Superior temporal gyrus (tissue), 1 donor: ENCODE data around the gene DMRTC1.
"Not testable (repeated sequence)": the region's sequence is repeated elsewhere in the genome, so short reads cannot be mapped to it uniquely, and the experiment has no call there.

Source experiments
- DNase-seq: peaks from one replicate; pipeline ENCODE4 v3.0.0-alpha.2; 2016; ENCODE audit errors: extremely low spot score

Gene DMRTC1

GRCh38 chrX:72943819-72944169 is at the start of gene DMRTC1:
TSS of gene DMRTC1 (minus strand) at chrX:72943837. CDS start at chrX:72875694, 68,143 bp downstream.
- not testable (repeated sequence) for DNase-seq

DNA sequence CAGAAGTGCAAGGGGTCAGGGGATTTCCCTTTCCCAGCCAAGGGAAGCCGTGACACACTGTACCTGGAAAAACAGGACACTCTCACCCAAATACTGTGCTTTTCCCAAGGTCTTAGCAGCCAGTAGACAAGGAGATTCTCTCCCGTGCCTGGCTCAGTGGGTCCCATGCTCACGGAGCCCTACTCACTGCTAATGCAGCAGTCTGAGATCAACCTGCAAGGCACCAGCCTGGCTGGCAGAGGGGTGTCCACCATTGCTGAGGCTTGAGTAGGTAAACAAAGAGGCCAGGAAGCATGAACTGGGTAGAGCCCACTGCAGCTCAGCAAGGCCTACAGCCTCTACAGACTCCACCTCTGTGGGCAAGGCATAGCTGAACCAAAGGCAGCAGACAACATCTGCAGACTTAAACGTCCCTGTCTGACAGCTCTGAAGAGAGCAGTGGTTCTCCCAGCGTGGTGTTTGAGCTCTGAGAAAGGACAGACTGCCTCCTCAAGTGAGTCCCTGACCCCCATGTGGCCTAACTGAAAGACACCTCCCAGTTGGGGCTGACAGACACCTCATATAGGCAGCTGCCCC is 37.3 kb upstream of the DMRTC1 start:
- not testable (repeated sequence) for DNase-seq

DNA sequence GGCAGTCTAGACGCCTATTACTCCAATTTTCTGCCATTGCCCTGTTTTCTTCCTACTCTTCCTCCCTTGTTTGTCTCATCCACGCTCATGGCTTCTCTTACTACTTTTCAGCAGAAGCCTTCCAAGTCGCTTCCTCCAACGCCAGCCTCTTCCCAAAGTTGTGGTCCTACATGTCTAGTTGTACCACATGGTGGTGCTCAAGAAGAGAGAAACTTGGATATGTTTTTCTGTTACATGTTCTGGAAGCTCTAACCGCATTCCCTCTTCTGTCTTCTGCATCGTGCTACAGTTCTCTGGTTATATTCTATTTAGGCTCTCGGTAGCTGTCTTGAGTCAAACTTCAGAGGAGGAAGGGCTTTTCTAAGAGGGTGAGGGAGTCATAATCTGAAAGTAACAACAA is 31.2 kb upstream of the DMRTC1 start:
- not testable (repeated sequence) for DNase-seq

- not testable (repeated sequence) for DNase-seq
Measured at GRCh38 chrX:72971859-72972258, 28.2 kb upstream of the DMRTC1 start.

- DNase-seq, result not testable (repeated sequence)
Measured at GRCh38 chrX:72959971-72960370, 16.3 kb upstream of the DMRTC1 start.

- not testable (repeated sequence) for DNase-seq
Measured at GRCh38 chrX:72943035-72943818, 410 bp downstream of the DMRTC1 start.

- not testable (repeated sequence) for DNase-seq
Measured at GRCh38 chrX:72942272-72942671, 1.4 kb downstream of the DMRTC1 start.

DNA sequence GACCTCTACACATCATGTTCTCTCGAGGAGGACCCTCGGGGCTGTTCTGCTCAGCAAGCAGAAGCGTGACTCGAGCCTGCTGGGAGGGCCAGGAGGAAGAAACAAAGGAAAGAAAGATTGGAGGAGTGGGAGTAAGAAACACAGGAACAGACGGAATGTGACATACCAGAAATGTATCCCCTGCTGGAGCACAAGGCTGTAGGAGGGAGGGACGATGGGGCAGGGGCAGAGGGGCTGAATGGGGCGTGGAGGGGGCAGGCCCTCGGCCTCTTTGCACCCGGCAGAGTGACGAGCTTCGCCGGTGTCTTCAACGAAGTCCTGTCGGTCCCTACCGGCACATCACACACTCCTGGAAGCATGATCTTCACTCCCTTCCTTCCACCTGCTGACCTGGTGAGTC is 5.7 kb downstream of the DMRTC1 start, which contains the start of gene FAM236A:
Gene FAM236A (plus strand): TSS at position 301 of the 400 bp plus-strand sequence. CDS start 57 bp downstream, at position 358.
- DNase-seq, result not testable (repeated sequence)

DNA sequence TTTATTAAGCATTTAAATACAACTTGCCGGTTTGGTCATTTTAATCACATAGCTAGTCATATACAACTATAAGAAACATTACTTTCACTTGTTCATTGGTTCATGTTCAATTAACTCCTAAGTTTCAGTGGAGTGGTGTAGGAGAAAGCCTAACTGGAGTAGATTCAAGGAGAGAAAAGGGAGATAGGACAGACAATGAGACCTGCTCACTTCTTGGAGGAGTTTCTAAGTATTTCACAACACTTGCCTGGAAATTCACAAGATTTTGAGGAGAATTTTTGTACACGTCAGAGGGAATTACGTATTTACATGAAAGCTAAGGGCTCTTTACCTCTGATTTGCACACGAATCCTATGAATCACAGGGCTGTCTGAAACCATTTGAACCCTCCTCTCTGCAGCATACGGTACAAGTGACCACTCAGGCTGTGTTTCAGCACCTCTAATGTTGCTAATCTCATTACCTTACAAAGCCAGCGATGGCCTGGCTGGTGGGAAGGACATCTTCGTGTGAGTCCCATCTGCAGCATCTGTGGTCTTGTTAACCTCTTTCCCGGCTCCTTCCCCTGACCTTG is 6.7 kb downstream of the DMRTC1 start:
- DNase-seq, result not testable (repeated sequence)

DNA sequence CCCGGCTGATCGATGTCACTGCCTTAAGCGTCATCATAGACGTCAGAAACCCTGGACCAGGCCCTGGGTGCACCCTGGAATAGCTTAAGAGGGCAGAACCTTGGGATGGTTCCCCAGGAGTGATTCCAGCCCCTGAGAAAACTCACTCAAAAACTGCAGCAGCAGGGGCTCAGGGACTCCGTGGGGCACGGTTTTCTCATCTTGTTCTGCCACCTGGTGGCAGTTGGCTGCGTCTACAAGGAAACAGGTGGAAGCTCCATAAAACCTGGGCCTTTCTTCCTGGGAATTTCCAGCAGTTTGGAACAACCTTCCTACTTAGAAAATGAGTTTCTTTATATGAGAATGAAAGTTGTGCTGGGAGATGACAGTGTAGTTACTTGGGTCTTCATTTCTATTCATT is 7.2 kb downstream of the DMRTC1 start:
- not testable (repeated sequence) for DNase-seq

DNA sequence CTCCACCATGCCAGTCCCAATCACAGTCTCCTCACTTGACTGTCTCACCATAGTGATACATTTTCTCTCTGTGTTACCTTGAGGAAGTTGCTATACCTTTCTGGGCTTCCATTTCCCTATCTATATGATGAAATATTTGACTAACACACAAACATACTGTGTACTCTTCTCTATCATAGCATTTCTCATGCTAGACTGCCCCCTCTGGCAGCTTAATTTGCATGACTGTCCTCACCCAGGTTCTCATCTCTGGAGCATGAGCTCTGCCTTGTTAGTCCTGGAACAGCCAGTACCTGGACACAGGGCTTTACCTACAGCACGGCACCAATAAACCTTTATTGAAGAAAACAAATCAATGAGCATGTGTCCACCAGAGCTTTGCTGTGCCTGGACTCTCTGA is 11.4 kb downstream of the DMRTC1 start:
- not testable (repeated sequence) for DNase-seq

- not testable (repeated sequence) for DNase-seq
Measured at GRCh38 chrX:72916096-72916495, 27.5 kb downstream of the DMRTC1 start.

DNA sequence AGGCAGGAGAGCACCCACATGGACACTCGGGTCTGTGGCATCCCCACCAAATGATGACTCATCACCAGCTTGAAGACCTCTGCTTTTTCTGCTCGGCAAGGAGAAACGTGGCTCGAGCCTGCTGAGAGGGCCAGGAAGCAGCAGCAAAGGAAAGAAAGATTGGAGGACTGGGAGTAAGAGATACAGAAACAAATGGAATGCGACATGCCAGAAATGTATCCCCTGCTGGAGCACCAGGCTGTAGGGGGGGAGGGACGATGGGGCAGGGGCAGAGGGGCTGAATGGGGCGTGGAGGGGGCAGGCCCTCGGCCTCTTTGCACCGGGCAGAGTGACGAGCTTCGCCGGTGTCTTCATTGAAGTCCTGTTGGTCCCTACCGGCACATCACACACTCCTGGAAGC is 31.3 kb downstream of the DMRTC1 start, which contains the start of gene FAM236C:
Gene FAM236C (plus strand): TSS at position 301 of the 400 bp plus-strand sequence. CDS start 100 bp downstream, outside the sequence.
- DNase-seq, result not testable (repeated sequence)

GRCh38 chrX:72889740-72890139 is 53.9 kb downstream of the DMRTC1 start:
- not testable (repeated sequence) for DNase-seq

- not testable (repeated sequence) for DNase-seq
Measured at GRCh38 chrX:72882898-72883297, 60.7 kb downstream of the DMRTC1 start.

DNA sequence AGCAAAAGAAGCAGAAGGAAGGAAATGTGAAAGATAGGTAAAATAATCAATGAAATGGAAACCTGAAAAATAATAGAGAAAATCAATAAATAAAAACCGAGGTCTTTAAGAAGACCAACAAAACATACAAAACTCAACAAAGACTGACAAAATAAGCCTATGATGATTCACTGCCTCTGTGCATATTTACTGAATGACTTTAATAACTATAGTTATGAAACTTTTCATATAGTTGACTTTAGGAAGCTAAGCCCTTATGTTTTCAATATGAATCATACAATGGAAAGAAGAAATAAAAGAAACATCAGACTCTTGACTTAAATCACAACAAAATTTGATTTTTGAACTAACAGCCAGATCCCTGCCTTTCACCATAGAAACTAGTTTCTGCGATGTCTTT is 106.1 kb downstream of the DMRTC1 start:
- not testable (repeated sequence) for DNase-seq

- not testable (repeated sequence) for DNase-seq
Measured at GRCh38 chrX:72830701-72831100, 112.9 kb downstream of the DMRTC1 start.
